Stomach (tissue), 9 donors: ENCODE results near the gene DRD3. TPM values are rescaled to one million over a fixed set of nuclear protein-coding genes. Genes with fewer than 3 reads are reported as not detected.

Experiments used
- DNase-seq, 2 donors: peaks; one replicate each; pipeline versions ENCODE4 v3.0.0 to v3.0.0-alpha.2; 2013 to 2019
- H3K27ac ChIP-seq, 5 donors: fragments of 200-600 bp in 4 of 5; sonication (generic) in 4 of 5; one replicate each; pipeline ENCODE4 v1.5.1; 2013 to 2019; ENCODE audit warnings: mild to moderate bottlenecking in 1 of 5, moderate library complexity in 1 of 5
- H3K27me3 ChIP-seq, 3 donors: fragments of 200-600 bp; sonication (generic); one replicate each; pipeline ENCODE4 v1.5.1; 2017 to 2019; ENCODE audit warnings: mixed run types in 1 of 3
- H3K36me3 ChIP-seq, 4 donors: fragments of 200-600 bp; sonication (generic); 1 replicate in 3 of 4; 2 replicates in 1 of 4; pipeline ENCODE4 v1.5.1; 2016 to 2019
- H3K4me1 ChIP-seq, 4 donors: fragments of 200-600 bp; sonication (generic); one replicate each; pipeline ENCODE4 v1.5.1; 2016 to 2019
- H3K4me3 ChIP-seq, 4 donors: fragments of 200-600 bp; sonication (generic) in 3 of 4; one replicate each; pipeline ENCODE4 v1.5.1; 2016 to 2019; ENCODE audit warnings: mild to moderate bottlenecking in 1 of 4
- H3K9me3 ChIP-seq, 4 donors: fragments of 200-600 bp; sonication (generic); one replicate each; pipeline ENCODE4 v1.5.1; 2016 to 2019
- EP300 ChIP-seq: sonication (generic); formaldehyde crosslinking; IDR thresholded peaks from one replicate; pipeline ENCODE4 v1.6.1; 2017; ENCODE audit warnings: antibody characterized with exemption
- POLR2A ChIP-seq, 4 donors: fragments of 450-650 bp; IDR thresholded peaks; one replicate each; pipeline ENCODE4 v1.6.1; 2016; ENCODE audit warnings: antibody characterized with exemption in 4 of 4, control low read depth in 2 of 4, mild to moderate bottlenecking in 1 of 4, moderate library complexity in 1 of 4
- POLR2AphosphoS5 ChIP-seq, 3 donors: sonication (generic); formaldehyde crosslinking; IDR thresholded peaks; one replicate each; pipeline ENCODE4 v1.6.1; 2016; ENCODE audit warnings: antibody characterized with exemption in 3 of 3
- WGBS, 5 donors: extraction: QIAGEN DNeasy Blood & Tissue Kit in 3 of 5; methylation state at CpG; one replicate each; pipeline versions ENCODE4 v1.1.5 to v1.1.7; 2013 to 2018; 5-methylcytosine and 5-hydroxymethylcytosine counted together
- intact Hi-C: fragments of 100-400 bp; cut with DNase I; formaldehyde crosslinking; loops from one replicate; pipeline ENCODE4 v1.15.1; 2023; ENCODE audit warnings: low total_unique reads
- polyA plus RNA-seq, 3 donors: library from polyadenylated mRNA; stranded (reverse); fragments of 200-250 nt; gene quantifications; one replicate each; pipeline ENCODE4 v1.2.3, GENCODE V29; 2013
- total RNA-seq, 5 donors: library from RNA; depleted of rRNA; stranded (reverse); fragments of >200 nt; gene quantifications; one replicate each; pipeline versions ENCODE4 v1.1.0 to v1.2.3, GENCODE V29; 2014 to 2016
- TF ChIP-seq, protein P1 (sequence below), 7 experiments: fragments of 450-650 bp in 4 of 7; fragments of 200-600 bp in 3 of 7; sonication (generic) in 3 of 7; IDR thresholded peaks; one replicate each; pipeline ENCODE4 v1.5.1; 2016 to 2019; ENCODE audit warnings: antibody characterized with exemption in 7 of 7, control low read depth in 2 of 7, mild to moderate bottlenecking in 1 of 7
- donor health status: healthy with polysubstance abuse.
- donor health status: Bipolar disorder and iron deficiency.
- donor health status: healthy.

Gene DRD3
- total and polyA plus RNA-seq, 8 donors: not detected

DNA sequence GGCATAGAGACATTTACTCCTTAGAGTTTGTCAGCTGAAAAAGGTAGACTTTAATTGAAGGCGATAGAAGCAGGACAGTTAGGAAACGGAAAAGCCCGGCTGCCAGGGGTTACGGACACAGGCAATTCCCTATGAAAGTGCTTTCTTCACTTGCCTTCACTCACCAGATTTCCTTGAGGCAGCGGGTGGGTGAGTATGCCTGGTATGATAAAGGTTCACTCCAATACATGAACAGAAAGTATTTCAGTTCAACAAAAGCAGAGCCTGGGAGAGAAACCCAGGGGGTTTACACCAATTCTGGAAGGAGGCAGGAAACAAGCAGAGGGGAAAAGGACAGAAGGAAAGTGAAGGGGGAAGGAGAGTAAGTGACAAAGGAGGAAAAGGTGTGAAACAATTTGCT lies 68.4 kb downstream of the DRD3 start:
- Histone ChIP-seq H3K27me3 (no peaks in the 10 kb centered on the region), H3K9me3 (no peaks in the 10 kb centered on the region), H3K4me1 (peaks cover 0 to 10% (median 2%) of the 10 kb centered on the region in 4 donors), H3K36me3 (no peaks in the 10 kb centered on the region), H3K4me3 (no peak overlapping the region), H3K27ac (no peak overlapping the region)
- no peak for DNase-seq
- intact Hi-C loops: no loop called here
- WGBS, 5 donors: 52 to 59% (median 56%) methylated on average over 5 of the region's 5 CpGs
- TF ChIP-seq, protein P1, sequence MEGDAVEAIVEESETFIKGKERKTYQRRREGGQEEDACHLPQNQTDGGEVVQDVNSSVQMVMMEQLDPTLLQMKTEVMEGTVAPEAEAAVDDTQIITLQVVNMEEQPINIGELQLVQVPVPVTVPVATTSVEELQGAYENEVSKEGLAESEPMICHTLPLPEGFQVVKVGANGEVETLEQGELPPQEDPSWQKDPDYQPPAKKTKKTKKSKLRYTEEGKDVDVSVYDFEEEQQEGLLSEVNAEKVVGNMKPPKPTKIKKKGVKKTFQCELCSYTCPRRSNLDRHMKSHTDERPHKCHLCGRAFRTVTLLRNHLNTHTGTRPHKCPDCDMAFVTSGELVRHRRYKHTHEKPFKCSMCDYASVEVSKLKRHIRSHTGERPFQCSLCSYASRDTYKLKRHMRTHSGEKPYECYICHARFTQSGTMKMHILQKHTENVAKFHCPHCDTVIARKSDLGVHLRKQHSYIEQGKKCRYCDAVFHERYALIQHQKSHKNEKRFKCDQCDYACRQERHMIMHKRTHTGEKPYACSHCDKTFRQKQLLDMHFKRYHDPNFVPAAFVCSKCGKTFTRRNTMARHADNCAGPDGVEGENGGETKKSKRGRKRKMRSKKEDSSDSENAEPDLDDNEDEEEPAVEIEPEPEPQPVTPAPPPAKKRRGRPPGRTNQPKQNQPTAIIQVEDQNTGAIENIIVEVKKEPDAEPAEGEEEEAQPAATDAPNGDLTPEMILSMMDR (IDR thresholded peaks at IDR 0.05): no peak
- TF ChIP-seq POLR2A (IDR thresholded peaks at IDR 0.05): no peak
- TF ChIP-seq EP300: no peak
- no peak for TF ChIP-seq POLR2AphosphoS5 (IDR thresholded peaks at IDR 0.05)

DNA sequence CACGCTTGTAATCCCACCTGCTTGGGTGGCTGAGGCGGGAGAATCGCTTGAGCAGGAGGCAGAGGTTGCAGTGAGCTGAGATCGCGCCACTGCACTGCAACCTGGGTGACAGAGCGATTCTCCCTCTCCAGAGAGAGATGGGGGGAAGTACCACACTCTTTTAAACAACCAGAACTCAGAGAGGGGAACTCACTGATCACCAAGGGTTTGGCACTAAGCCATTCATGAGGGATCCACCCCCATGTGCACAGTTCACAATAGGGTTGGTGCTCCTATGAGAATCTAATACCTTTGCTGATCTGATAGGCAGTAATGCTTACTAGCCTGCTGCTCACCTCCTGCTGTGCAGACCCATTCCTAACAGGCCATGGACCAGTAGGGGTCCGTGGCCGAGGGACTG lies 70.7 kb downstream of the DRD3 start:
- DNase-seq: no peak
- Histone ChIP-seq H3K27ac (no peak overlapping the region), H3K4me1 (peaks cover 0 to 10% (median 2%) of the 10 kb centered on the region in 4 donors), H3K36me3 (no peaks in the 10 kb centered on the region), H3K9me3 (no peaks in the 10 kb centered on the region), H3K27me3 (no peaks in the 10 kb centered on the region), H3K4me3 (no peak overlapping the region)
- TF ChIP-seq, protein P1 (IDR thresholded peaks at IDR 0.05): no peak
- WGBS, 5 donors: 89 to 97% (median 94%) methylated on average over 8 of the region's 8 CpGs
- intact Hi-C loops: no loop called here

DNA sequence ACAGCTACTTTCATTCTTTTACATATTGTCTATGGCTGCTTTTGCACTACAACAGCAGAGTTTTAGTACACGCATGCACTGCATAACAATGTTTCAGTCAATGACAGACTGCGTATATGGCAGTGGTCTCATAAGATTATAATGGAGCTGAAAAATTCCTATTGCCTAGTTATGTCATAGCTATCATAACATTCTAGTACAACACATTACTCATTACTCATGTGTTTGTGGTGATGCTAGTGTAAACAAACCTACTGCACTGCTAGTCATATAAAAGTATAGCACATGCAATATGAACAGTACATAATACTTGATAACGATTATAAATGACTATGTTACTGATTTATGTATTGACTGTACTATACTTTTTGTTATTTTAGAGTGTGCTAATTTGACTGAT lies 74.4 kb downstream of the DRD3 start:
- TF ChIP-seq, protein P1 (IDR thresholded peaks at IDR 0.05): no peak
- no peak for TF ChIP-seq EP300
- no peak for TF ChIP-seq POLR2AphosphoS5 (IDR thresholded peaks at IDR 0.05)
- TF ChIP-seq POLR2A (IDR thresholded peaks at IDR 0.05): no peak
- Histone ChIP-seq H3K4me3 (no peak overlapping the region), H3K9me3 (no peaks in the 10 kb centered on the region), H3K4me1 (no peaks in the 10 kb centered on the region), H3K27me3 (no peaks in the 10 kb centered on the region), H3K36me3 (no peaks in the 10 kb centered on the region), H3K27ac (no peak overlapping the region)
- WGBS, 5 donors: 80 to 83% (median 80%) methylated on average over 3 of the region's 3 CpGs
- no peak for DNase-seq
- intact Hi-C loops: no loop called here

DNA sequence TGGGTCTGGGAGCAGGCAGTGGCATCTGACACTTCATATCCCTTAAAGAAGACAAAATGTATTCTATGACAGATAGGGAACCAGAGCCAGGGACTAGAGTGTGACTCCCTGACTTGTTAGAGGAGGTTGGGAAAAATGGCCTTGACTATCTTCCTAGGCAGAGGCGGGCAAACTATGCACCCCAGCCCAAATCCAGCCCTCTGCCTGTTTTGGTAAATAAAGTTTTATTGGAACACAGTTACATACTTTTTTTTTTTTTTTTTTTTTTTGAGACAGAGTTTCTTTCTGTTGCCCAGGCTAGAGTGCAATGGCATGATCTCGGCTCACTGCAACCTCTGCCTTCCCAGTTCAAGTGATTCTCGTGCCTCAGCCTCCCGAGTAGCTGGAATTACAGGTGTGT lies 75.0 kb downstream of the DRD3 start:
- WGBS, 5 donors: 80 to 91% (median 89%) methylated on average over 4 of the region's 4 CpGs

More for the DNA sequence above, 75.0 kb downstream of the DRD3 start:
- DNase-seq: no peak
- Histone ChIP-seq H3K4me1 (no peaks in the 10 kb centered on the region), H3K9me3 (no peaks in the 10 kb centered on the region), H3K36me3 (no peaks in the 10 kb centered on the region), H3K27me3 (no peaks in the 10 kb centered on the region), H3K27ac (no peak overlapping the region), H3K4me3 (no peak overlapping the region)
- TF ChIP-seq, protein P1 (IDR thresholded peaks at IDR 0.05): no peak
- no peak for TF ChIP-seq POLR2AphosphoS5 (IDR thresholded peaks at IDR 0.05)
- TF ChIP-seq EP300: no peak
- no peak for TF ChIP-seq POLR2A (IDR thresholded peaks at IDR 0.05)
- intact Hi-C loops: no loop called here
